IPS-15b (cell line): ENCODE measurements around the gene TALDO1.

Source experiments
- H3K27me3 ChIP-seq: one replicate; pipeline ENCODE4 v1.6.1; 2013; ENCODE audit warnings: low read length; ENCODE audit not compliant: control insufficient read depth, insufficient read depth
- H3K36me3 ChIP-seq: one replicate; pipeline ENCODE4 v1.6.1; 2013; ENCODE audit warnings: low read length; ENCODE audit not compliant: control insufficient read depth, insufficient read depth
- H3K4me1 ChIP-seq: one replicate; pipeline ENCODE4 v1.6.1; 2013; ENCODE audit warnings: mild to moderate bottlenecking, low read length; ENCODE audit not compliant: control insufficient read depth, insufficient read depth
- H3K4me3 ChIP-seq: one replicate; pipeline ENCODE4 v1.5.1; 2013; ENCODE audit warnings: low read depth, low read length
- H3K9ac ChIP-seq: one replicate; pipeline ENCODE4 v1.6.1; 2013; ENCODE audit warnings: low read depth, mild to moderate bottlenecking, low read length
- H3K9me3 ChIP-seq: one replicate; pipeline ENCODE4 v1.6.1; 2013; ENCODE audit warnings: mild to moderate bottlenecking, low read length; ENCODE audit not compliant: control insufficient read depth, insufficient read depth

Gene TALDO1

DNA sequence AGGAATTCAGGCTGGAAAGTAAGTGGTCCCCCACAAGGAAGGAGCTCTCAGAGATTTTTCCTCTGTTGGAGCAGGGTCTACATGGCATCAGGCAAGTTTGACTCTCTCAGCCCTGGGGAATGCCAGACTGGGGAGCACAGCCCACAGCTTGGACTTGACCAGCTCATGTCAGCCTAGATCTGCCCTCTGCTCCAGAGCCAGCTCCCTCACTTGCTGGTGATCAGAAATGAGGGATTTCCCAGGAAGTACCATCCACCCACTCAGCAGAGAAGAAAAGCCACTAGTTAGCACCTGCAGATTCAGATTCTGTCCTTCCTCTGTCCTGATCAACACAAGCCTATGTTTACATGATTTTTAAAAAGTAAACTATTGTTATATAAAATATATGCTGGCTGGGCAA is 13.0 kb downstream of the TALDO1 start:
- Histone ChIP-seq H3K9ac (no peak overlapping the region), H3K27me3 (no peaks in the 10 kb centered on the region), H3K9me3 (no peaks in the 10 kb centered on the region), H3K4me1 (peaks cover 9% of the 10 kb centered on the region), H3K36me3 (peaks cover 76% of the 10 kb centered on the region), H3K4me3 (no peak overlapping the region)

DNA sequence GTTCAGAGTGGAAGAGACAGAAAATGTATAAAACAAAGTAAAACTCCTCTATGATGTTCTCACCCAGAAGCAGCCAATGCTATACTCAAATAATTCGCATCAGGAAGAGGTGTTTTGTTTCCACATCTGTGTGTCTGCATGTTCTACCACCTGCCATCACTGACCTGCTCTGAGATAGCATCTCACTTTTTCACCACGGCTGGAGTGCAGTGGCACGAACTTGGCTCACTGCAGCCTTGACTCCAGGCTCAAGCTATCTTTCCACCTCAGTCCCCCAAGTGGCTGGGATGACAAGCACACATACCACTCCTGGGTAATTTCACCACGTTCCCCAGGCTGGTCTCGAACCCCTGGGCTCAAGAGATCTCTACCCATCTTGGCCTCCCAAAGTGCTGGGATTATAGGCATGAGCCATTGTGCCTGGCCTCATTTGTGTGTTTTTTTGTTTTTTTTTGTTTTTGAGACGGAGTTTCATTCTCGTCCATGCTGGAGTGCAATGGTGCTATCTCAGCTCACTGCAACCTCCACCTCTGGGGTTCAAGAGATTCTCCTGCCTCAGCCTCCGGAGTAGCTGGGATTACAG is 14.4 kb downstream of the TALDO1 start:
- no peak overlapping the region for H3K9ac ChIP-seq
- no peak overlapping the region for H3K4me3 ChIP-seq
- H3K4me1 ChIP-seq: peaks cover 9% of the 10 kb centered on the region
- peaks cover 74% of the 10 kb centered on the region for H3K36me3 ChIP-seq
- H3K27me3 ChIP-seq: no peaks in the 10 kb centered on the region
- H3K9me3 ChIP-seq: no peaks in the 10 kb centered on the region

DNA sequence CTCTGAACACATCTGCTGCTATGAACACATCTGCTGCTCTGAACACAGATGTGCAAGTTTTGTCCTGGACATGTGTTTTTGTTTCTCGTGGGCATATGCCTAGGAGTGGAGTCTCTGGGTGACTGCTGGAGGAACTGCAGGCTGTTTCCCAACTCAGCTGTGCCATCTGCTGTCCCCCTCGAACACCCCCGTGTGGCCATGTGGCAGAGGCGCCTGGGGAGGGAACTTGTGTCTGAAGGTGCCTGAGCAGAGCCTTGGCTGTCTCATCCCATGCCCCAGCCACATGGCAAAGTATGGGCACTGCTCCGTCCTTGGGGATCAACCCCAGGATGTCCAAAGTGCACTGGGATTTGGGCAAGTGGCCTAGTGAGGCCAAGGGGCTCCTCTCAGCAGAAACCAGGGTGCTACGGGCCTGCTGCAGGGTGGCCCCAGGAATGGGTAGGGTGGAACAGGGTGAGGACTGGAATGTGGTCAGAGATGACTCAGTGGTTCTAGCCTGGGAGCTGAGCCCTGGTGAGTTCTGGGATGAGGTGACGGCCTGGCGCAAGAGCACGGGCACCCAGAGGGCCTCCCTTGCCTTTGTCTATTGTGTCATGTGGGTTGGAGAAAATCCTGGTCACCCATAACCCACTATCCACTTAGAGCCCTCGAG is 15.3 kb downstream of the TALDO1 start:
- H3K4me3 ChIP-seq: no peak overlapping the region
- no peaks in the 10 kb centered on the region for H3K9me3 ChIP-seq
- H3K36me3 ChIP-seq: peaks cover 72% of the 10 kb centered on the region
- H3K9ac ChIP-seq: peak overlapping the region; percentile 12
- peaks cover 9% of the 10 kb centered on the region for H3K4me1 ChIP-seq
- H3K27me3 ChIP-seq: no peaks in the 10 kb centered on the region

DNA sequence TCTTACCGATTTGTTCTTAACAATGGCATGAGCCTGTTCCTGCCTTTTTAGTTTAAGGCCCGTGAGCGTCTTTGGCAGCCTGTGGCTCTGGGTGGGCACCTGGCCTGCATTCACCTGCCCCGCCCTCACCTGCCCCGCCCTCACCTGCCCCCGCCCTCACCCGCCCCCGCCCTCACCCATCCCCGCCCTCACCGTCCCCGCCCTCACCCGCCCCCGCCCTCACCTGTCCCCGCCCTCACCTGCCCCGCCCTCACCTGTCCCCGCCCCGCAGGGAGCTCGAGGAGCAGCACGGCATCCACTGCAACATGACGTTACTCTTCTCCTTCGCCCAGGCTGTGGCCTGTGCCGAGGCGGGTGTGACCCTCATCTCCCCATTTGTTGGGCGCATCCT is 15.8 kb downstream of the TALDO1 start:
- Histone ChIP-seq H3K4me3 (no peak overlapping the region), H3K4me1 (peaks cover 9% of the 10 kb centered on the region), H3K9ac (no peak overlapping the region), H3K9me3 (no peaks in the 10 kb centered on the region), H3K27me3 (no peaks in the 10 kb centered on the region), H3K36me3 (peaks cover 70% of the 10 kb centered on the region)

DNA sequence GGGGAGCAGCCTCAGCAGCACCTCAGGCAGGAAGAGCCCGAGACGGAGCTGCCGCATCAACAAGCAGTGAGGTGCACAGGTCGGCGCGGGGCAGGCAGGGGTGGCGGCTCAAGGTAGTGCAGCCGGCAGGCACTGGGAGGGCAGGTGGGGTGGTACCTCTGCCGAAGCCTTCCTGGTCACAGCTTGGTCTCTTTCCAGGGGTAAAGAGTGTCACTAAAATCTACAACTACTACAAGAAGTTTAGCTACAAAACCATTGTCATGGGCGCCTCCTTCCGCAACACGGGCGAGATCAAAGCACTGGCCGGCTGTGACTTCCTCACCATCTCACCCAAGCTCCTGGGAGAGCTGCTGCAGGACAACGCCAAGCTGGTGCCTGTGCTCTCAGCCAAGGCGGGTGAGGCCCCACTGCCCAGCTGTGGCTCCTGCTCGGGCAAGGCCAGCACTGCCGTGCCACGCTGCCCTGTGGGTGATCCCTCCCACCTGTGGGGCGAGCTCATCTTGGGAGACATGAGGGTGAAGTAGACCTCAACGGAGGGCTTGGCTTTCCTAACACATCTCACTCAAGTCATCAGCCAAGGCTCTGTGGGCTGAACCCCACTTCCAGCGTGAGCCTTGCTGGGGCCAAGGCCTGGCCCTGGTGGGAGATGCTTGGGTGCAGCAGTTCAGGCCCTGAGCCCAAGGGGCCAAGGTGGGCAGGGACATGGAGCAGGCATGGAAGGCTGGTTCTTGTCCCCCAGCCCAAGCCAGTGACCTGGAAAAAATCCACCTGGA is 16.5 kb downstream of the TALDO1 start:
- peaks cover 68% of the 10 kb centered on the region for H3K36me3 ChIP-seq
- no peaks in the 10 kb centered on the region for H3K27me3 ChIP-seq
- H3K4me1 ChIP-seq: peaks cover 9% of the 10 kb centered on the region
- H3K4me3 ChIP-seq: no peak overlapping the region
- H3K9me3 ChIP-seq: no peaks in the 10 kb centered on the region
- no peak overlapping the region for H3K9ac ChIP-seq

DNA sequence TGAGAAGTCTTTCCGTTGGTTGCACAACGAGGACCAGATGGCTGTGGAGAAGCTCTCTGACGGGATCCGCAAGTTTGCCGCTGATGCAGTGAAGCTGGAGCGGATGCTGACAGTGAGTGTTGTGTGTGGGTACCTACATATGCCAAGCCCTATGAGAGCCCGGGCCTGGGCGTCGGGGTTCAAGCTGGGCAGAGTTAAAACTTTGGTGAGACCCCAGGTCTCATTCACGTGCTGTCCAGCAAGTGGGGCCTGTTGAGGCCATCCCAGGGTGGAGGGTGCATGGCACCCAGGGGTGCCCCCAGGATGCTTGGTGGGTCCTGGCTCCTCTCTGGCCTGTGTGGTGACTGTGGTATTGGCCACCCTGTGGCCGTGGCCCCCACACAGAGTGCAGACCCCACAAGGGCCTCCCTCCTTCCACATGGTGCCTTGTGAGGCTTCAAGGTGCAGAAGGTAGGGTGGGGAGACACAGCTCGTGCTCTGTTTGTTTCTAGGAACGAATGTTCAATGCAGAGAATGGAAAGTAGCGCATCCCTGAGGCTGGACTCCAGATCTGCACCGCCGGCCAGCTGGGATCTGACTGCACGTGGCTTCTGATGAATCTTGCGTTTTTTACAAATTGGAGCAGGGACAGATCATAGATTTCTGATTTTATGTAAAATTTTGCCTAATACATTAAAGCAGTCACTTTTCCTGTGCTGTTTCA is 17.2 kb downstream of the TALDO1 start:
- Histone ChIP-seq H3K4me1 (peaks cover 9% of the 10 kb centered on the region), H3K9me3 (no peaks in the 10 kb centered on the region), H3K9ac (no peak overlapping the region), H3K4me3 (no peak overlapping the region), H3K27me3 (no peaks in the 10 kb centered on the region), H3K36me3 (peaks cover 65% of the 10 kb centered on the region)

DNA sequence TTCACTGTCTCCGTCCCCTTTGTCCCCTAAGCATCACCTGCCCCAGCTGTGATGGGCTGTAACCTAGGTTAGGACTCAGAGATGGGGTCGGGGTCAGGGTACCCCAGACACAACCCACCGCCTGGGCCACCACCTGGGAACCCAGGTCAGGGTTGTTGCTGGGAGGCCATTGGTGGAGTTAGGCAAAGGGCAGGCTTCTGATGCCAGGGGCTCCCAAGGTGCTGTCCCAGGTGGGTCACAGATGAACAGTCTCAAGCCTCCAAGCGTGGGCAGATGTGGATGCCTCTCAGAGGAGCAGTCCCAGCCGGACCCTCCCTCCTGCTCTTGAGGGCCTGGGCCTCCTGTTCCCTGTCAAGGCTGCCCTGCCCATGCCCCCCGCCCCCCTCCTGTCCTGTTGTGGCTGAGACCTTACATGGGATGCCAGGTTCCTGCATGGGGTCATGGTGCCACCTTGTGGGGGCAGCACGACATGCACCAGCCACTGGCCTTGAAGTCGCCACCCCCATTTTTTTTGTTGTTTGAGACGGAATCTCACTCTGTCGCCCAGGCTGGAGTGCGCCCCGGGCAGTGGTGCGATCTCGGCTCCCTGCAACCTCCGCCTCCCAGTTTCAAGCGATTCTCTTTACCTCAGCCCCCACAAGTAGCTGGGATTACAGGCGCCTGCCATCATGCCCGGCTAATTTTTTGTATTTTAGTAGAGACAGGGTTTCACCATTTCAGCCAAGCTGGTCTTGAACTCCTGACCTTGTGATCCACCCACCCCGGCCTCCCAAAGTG is 17.9 kb downstream of the TALDO1 start:
- Histone ChIP-seq H3K4me1 (peaks cover 9% of the 10 kb centered on the region), H3K4me3 (no peak overlapping the region), H3K27me3 (no peaks in the 10 kb centered on the region), H3K36me3 (peaks cover 63% of the 10 kb centered on the region), H3K9me3 (no peaks in the 10 kb centered on the region), H3K9ac (no peak overlapping the region)

DNA sequence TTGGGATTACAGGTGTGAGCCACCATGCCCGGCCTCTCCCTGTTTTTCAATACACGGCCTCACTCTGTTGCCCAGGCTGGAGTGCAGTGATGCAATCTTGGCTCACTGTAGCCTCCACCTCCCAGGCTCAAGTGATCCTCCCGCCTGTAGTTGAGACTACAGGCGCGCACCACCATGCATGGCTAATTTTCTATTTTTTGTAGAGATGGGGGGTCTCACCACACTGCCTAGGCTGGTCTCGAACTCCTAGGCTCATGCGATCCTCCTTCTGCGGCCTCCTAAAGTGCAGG is 18.5 kb downstream of the TALDO1 start:
- Histone ChIP-seq H3K4me1 (peaks cover 9% of the 10 kb centered on the region), H3K36me3 (peaks cover 65% of the 10 kb centered on the region), H3K4me3 (no peak overlapping the region), H3K9me3 (no peaks in the 10 kb centered on the region), H3K9ac (no peak overlapping the region), H3K27me3 (no peaks in the 10 kb centered on the region)

DNA sequence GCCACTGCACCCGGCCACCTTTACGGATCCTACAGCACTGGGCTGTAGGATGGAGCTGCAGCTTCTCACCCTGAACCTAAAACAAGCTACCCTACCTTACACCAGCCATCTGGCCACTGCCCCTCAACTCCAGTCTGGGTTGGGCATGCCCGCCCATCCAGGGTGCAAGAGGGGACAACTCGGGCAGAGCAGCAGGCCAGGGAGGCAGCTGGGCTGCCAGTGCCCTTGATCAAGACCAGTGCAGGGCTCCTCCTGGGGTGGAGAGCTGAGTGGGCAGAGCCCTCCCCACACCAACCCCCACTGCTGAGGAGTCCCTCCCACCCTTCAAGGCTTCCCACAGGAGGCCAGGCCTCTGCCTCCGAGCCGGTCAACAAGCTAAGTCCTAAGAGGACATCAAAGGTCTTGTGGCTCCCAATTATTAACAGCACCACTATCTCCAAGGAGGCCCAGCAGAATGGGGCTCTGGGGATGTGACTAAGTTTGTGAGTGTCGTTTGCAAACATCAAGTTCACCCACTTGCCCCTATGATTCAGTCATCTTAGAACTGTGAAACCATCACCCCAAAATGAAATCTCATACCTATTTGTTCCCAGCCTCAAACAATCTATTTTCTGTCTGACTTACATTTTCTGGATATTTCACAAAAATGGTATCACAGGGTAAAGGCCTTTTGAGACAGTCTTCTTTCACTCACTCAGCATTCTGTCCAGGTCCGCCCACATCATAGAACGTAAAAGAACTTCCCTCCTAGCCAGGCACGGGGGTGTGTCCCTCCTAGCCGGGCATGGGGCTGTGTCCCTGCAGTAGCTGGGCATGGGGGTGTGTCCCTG is 19.1 kb downstream of the TALDO1 start:
- Histone ChIP-seq H3K4me3 (no peak overlapping the region), H3K9ac (no peak overlapping the region), H3K27me3 (no peaks in the 10 kb centered on the region), H3K4me1 (peaks cover 9% of the 10 kb centered on the region), H3K9me3 (no peaks in the 10 kb centered on the region), H3K36me3 (peaks cover 65% of the 10 kb centered on the region)

DNA sequence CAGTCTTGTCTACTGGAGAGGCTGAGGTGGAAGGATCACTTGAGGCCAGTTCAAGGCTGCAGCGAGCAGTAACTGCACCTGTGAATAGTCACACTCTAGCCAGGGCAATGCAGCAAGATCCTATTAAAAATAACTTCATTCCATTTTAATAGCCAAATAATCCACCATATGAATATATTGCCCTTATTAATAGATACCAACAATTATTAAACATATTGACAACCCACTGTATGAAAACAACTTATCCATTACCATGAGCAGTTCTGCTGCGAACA is 19.6 kb downstream of the TALDO1 start:
- Histone ChIP-seq H3K4me1 (peaks cover 9% of the 10 kb centered on the region), H3K9ac (no peak overlapping the region), H3K4me3 (no peak overlapping the region), H3K27me3 (no peaks in the 10 kb centered on the region), H3K36me3 (peaks cover 66% of the 10 kb centered on the region), H3K9me3 (no peaks in the 10 kb centered on the region)

DNA sequence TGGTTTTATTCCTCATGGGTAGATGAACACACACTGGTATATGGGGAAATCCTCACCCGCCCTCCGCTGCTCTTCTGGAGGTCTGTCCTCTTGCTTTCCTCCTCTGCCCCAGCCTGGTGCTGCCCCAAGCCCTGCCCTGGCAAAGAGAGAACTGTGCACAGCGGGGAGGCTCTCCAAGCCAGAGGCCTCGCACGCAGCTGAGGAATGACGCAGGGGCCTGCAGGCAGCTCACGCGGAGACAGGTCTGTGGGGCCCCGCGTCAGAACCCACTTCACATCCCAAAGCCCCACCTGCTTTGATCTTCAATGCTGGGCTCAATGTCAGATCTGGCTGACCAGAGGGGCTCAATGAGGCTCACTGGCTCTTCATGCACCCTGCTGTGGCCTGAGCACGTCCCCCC is 20.0 kb downstream of the TALDO1 start:
- peaks cover 8% of the 10 kb centered on the region for H3K4me1 ChIP-seq
- H3K36me3 ChIP-seq: peaks cover 67% of the 10 kb centered on the region
- no peak overlapping the region for H3K9ac ChIP-seq
- no peaks in the 10 kb centered on the region for H3K9me3 ChIP-seq
- H3K27me3 ChIP-seq: no peaks in the 10 kb centered on the region
- no peak overlapping the region for H3K4me3 ChIP-seq
